Breast epithelium (tissue), 4 donors: Measurements from ENCODE around the gene DMD. TPM values are rescaled to one million over a fixed set of nuclear protein-coding genes. Genes with fewer than 3 reads are reported as not detected.

Experiments
- DNase-seq, 2 donors: peaks; one replicate each; pipeline ENCODE4 v3.0.0-alpha.2; 2019; ENCODE audit warnings: low spot score in 2 of 2
- H3K27ac ChIP-seq, 2 donors: fragments of 200-600 bp; sonication (generic) in 1 of 2; one replicate each; pipeline ENCODE4 v1.5.1; 2016 to 2019; ENCODE audit warnings: mild to moderate bottlenecking in 1 of 2
- H3K27me3 ChIP-seq, 2 donors: fragments of 200-600 bp; sonication (generic) in 1 of 2; one replicate each; pipeline versions ENCODE4 v1.5.1 to v1.6.0; 2017 to 2019; ENCODE audit warnings: control low read depth in 1 of 2, mild to moderate bottlenecking in 1 of 2
- H3K36me3 ChIP-seq: fragments of 200-600 bp; one replicate; pipeline ENCODE4 v1.5.1; 2019
- H3K4me1 ChIP-seq, 2 donors: fragments of 200-600 bp; sonication (generic); one replicate each; pipeline ENCODE4 v1.5.1; 2016 to 2019; ENCODE audit warnings: control low read depth in 1 of 2
- H3K4me3 ChIP-seq, 3 donors: fragments of 200-600 bp; sonication (generic); 1 replicate in 2 of 3; 2 replicates in 1 of 3; pipeline ENCODE4 v1.5.1; 2016 to 2019; ENCODE audit warnings: mild to moderate bottlenecking in 3 of 3, moderate library complexity in 2 of 3
- H3K9me3 ChIP-seq, 2 donors: fragments of 200-600 bp; sonication (generic) in 1 of 2; one replicate each; pipeline ENCODE4 v1.5.1; 2016 to 2019; ENCODE audit warnings: control low read depth in 1 of 2
- POLR2A ChIP-seq: fragments of 450-650 bp; IDR thresholded peaks from one replicate; pipeline ENCODE4 v1.6.1; 2016; ENCODE audit warnings: antibody characterized with exemption, mild to moderate bottlenecking, moderate library complexity
- POLR2AphosphoS5 ChIP-seq, 3 donors: sonication (generic); formaldehyde crosslinking; IDR thresholded peaks; one replicate each; pipeline ENCODE4 v1.6.1; 2017; ENCODE audit warnings: antibody characterized with exemption in 3 of 3
- intact Hi-C: fragments of 100-400 bp; cut with DNase I; formaldehyde crosslinking; loops from one replicate; pipeline ENCODE4 v1.15.1; 2023; ENCODE audit warnings: low total_unique reads
- total RNA-seq, 3 donors: library from RNA; depleted of rRNA; stranded (reverse); fragments of >200 nt; gene quantifications; one replicate each; pipeline ENCODE4 v1.1.0, GENCODE V29; 2016
- TF ChIP-seq, protein P1 (sequence below), 3 donors: fragments of 450-650 bp; IDR thresholded peaks; one replicate each; pipeline ENCODE4 v1.5.1; 2016 to 2017; ENCODE audit warnings: antibody characterized with exemption in 3 of 3, mild to moderate bottlenecking in 3 of 3, moderate library complexity in 3 of 3

DMD gene
- total RNA-seq, 3 donors from 2014 or later, result 57.0 to 135 (median 65.2) TPM

DNA sequence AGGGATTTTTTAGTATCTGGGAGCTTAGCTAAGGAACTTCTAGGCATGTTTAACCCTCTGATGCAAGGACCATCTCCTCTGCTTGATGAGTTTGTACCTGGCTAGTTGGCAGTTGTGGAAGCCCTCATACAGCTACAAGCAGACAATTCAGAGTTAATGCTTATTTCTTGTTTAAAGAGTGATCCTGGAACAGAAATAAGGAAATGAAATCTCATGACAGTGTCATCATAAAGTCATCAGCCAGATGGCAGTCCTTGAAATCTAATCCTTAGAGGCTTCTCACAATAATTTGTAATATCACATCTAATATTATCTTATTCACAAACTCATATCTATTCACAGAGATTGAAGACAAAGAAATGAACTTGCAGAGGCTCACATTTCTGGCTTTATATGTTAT lies 1557.9 kb downstream of the DMD start:
- H3K27me3 ChIP-seq, result no peaks in the 10 kb centered on the region
- no peak for DNase-seq
- H3K9me3 ChIP-seq, result no peaks in the 10 kb centered on the region
- intact Hi-C loops, result no loop called here
- no peak overlapping the region for H3K4me3 ChIP-seq
- no peak for TF ChIP-seq POLR2A
- TF ChIP-seq, protein P1, sequence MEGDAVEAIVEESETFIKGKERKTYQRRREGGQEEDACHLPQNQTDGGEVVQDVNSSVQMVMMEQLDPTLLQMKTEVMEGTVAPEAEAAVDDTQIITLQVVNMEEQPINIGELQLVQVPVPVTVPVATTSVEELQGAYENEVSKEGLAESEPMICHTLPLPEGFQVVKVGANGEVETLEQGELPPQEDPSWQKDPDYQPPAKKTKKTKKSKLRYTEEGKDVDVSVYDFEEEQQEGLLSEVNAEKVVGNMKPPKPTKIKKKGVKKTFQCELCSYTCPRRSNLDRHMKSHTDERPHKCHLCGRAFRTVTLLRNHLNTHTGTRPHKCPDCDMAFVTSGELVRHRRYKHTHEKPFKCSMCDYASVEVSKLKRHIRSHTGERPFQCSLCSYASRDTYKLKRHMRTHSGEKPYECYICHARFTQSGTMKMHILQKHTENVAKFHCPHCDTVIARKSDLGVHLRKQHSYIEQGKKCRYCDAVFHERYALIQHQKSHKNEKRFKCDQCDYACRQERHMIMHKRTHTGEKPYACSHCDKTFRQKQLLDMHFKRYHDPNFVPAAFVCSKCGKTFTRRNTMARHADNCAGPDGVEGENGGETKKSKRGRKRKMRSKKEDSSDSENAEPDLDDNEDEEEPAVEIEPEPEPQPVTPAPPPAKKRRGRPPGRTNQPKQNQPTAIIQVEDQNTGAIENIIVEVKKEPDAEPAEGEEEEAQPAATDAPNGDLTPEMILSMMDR (IDR thresholded peaks at IDR 0.05), result no peak
- TF ChIP-seq POLR2AphosphoS5 (IDR thresholded peaks at IDR 0.05), result no peak
- H3K36me3 ChIP-seq, result no peaks in the 10 kb centered on the region
- no peaks in the 10 kb centered on the region for H3K4me1 ChIP-seq
- H3K27ac ChIP-seq, result no peak overlapping the region

DNA sequence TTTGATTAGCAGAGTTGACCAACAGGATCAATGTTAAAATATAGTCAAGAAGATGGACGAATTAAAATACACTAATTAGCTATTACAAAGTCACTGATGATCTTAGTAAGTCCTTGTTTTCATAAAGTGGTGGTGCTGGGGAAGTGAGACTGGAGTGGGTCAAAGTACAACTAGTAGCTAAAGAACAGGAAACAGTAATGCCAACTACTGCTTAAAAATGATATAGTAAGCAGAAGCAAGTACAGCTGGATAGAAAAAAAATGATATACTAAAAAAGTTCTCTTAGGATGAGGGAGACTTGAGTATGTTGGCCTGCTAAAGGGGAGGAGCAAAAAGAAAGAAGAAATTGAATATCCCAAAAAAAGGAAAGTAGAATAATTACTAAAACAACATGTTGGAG lies 1558.7 kb downstream of the DMD start:
- intact Hi-C loops, result no loop called here
- Histone ChIP-seq H3K36me3 (no peaks in the 10 kb centered on the region), H3K4me3 (no peak overlapping the region), H3K27me3 (no peaks in the 10 kb centered on the region), H3K4me1 (no peaks in the 10 kb centered on the region), H3K27ac (no peak overlapping the region), H3K9me3 (no peaks in the 10 kb centered on the region)
- no peak for DNase-seq
- TF ChIP-seq POLR2A, result no peak
- TF ChIP-seq POLR2AphosphoS5 (IDR thresholded peaks at IDR 0.05), result no peak
- TF ChIP-seq, protein P1 (IDR thresholded peaks at IDR 0.05), result no peak

DNA sequence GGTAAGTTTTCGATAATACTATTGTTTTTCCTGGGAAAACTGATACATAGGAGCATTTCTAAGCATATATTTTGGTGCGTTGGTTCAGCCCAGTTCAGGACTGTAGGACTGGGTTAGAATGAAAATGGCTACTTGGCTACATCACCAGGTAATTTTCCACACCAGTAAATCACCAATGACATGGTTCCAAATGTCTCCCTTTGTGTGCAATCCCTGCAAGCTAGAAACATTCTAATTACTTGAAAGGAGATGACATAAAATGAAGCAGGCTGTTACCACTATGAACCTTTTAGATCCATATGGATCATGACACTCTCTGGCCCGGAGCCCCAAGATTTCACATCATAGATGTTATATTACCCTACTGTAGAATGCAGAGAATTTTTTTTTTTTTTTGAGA lies 1562.1 kb downstream of the DMD start:
- intact Hi-C loops, result loop anchor here (1.0 kb wide), 1 partner anchor 9 kb away; no protein-coding TSS in a partner anchor
- no peak for DNase-seq
- Histone ChIP-seq H3K36me3 (no peaks in the 10 kb centered on the region), H3K27me3 (no peaks in the 10 kb centered on the region), H3K4me3 (no peak overlapping the region), H3K27ac (no peak overlapping the region), H3K4me1 (no peaks in the 10 kb centered on the region), H3K9me3 (no peaks in the 10 kb centered on the region)
- TF ChIP-seq POLR2A (no peak), POLR2AphosphoS5 (IDR thresholded peaks at IDR 0.05) (no peak)
- TF ChIP-seq, protein P1 (IDR thresholded peaks at IDR 0.05), result no peak

DNA sequence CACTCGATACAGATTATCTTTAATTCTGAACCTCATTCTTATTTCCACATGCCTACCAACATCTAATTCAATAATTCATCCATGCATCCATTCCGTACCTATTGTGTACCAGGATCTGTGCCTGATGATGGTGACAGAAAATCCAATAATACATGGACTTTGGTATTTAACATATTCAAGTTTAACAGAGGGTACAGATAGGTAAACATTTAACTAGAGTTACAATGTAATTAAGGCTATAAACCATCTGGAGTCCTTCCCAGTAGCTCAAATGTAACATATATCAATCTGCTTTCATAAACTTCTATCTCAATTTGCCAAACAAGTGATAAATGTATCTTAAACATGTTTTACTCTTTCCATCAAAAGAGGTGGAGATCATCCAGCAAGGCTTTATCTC lies 1578.0 kb downstream of the DMD start:
- TF ChIP-seq POLR2AphosphoS5 (IDR thresholded peaks at IDR 0.05), result no peak
- TF ChIP-seq POLR2A, result no peak
- TF ChIP-seq, protein P1 (IDR thresholded peaks at IDR 0.05), result no peak
- no peaks in the 10 kb centered on the region for H3K9me3 ChIP-seq
- no peaks in the 10 kb centered on the region for H3K4me1 ChIP-seq
- DNase-seq, result no peak
- H3K4me3 ChIP-seq, result no peak overlapping the region
- intact Hi-C loops, result no loop called here
- peaks cover 0 to 19% of the 10 kb centered on the region in 2 donors for H3K27me3 ChIP-seq
- H3K27ac ChIP-seq, result no peak overlapping the region
- no peaks in the 10 kb centered on the region for H3K36me3 ChIP-seq

DNA sequence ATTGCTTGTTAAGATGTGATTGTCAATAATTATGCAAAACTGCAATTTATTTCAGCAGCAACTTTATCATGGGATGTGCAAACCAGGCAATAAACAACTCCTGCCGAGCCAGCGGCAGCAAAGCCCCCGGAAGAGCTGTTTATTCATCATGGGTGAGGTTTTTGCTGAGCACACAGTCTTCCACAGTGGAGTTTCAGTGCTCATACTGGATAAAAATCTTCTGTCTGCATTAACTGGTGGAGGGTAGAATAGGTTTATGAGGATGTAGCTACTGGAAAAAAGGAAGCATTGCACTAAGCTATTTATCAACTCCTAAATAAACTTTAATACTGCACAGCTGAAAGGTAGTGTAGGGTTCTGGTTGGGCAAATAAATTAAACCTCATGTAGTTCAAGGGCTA lies 1582.2 kb downstream of the DMD start:
- Histone ChIP-seq H3K4me1 (no peaks in the 10 kb centered on the region), H3K4me3 (no peak overlapping the region), H3K9me3 (no peaks in the 10 kb centered on the region), H3K27me3 (peaks cover 0 to 25% of the 10 kb centered on the region in 2 donors), H3K27ac (no peak overlapping the region), H3K36me3 (no peaks in the 10 kb centered on the region)
- TF ChIP-seq, protein P1 (IDR thresholded peaks at IDR 0.05), result no peak
- no peak for TF ChIP-seq POLR2A
- DNase-seq, result no peak
- intact Hi-C loops, result no loop called here
